Measurements from ENCODE around the gene TMEM14B. TPM values are rescaled to one million over a fixed set of nuclear protein-coding genes. Genes with fewer than 3 reads are reported as not detected.
A peak's percentile ranks its signal among the peaks of the same experiment; 100 is the strongest.

Gene TMEM14B
- total and polyA plus RNA-seq, 4 donors, result 30.7 to 115 (median 70.3) TPM

- Histone ChIP-seq H3K4me3 (ENCODE audit: low read depth in 1 of 3, low read length in 3 of 3) (no peak overlapping the region), H3K4me1 (ENCODE audit: control insufficient read depth in 4 of 4, insufficient read depth in 4 of 4, low read length in 3 of 4) (no peaks in the 10 kb centered on the region), H3K9me3 (ENCODE audit: control insufficient read depth in 4 of 4, low read length in 3 of 4) (no peaks in the 10 kb centered on the region), H3K27ac (ENCODE audit: low read depth in 1 of 2, low read length in 2 of 2) (no peak overlapping the region), H3K9ac (ENCODE audit: low read depth in 1 of 2, low read length in 2 of 2) (no peak overlapping the region), H3K36me3 (ENCODE audit: control insufficient read depth in 4 of 4, insufficient read depth in 3 of 4, low read depth in 1 of 4, low read length in 3 of 4) (no peaks in the 10 kb centered on the region), H3K27me3 (ENCODE audit: control insufficient read depth in 4 of 4, insufficient read depth in 4 of 4, low read length in 3 of 4) (no peaks in the 10 kb centered on the region)
- WGBS, result 62% methylated on average over 3 of the region's 3 CpGs
- DNase-seq (ENCODE audit: low spot score), result no peak
- no peak for TF ChIP-seq ZBTB33 (IDR thresholded peaks at IDR 0.05)
- peak in 1 of 2 donors; percentile 77 for TF ChIP-seq JUND (IDR thresholded peaks at IDR 0.05)
- peak; percentile 40 for TF ChIP-seq ATF3 (IDR thresholded peaks at IDR 0.05)
Measured at GRCh38 chr6:10800810-10801209, 53.2 kb downstream of the TMEM14B start.

GRCh38 chr6:10801224-10801848 lies 53.7 kb downstream of the TMEM14B start:
- Histone ChIP-seq H3K4me1 (ENCODE audit: control insufficient read depth in 4 of 4, insufficient read depth in 4 of 4, low read length in 3 of 4) (no peaks in the 10 kb centered on the region), H3K36me3 (ENCODE audit: control insufficient read depth in 4 of 4, insufficient read depth in 3 of 4, low read depth in 1 of 4, low read length in 3 of 4) (no peaks in the 10 kb centered on the region), H3K27ac (ENCODE audit: low read depth in 1 of 2, low read length in 2 of 2) (no peak overlapping the region), H3K9me3 (ENCODE audit: control insufficient read depth in 4 of 4, low read length in 3 of 4) (no peaks in the 10 kb centered on the region), H3K4me3 (ENCODE audit: low read depth in 1 of 3, low read length in 3 of 3) (no peak overlapping the region), H3K9ac (ENCODE audit: low read depth in 1 of 2, low read length in 2 of 2) (no peak overlapping the region), H3K27me3 (ENCODE audit: control insufficient read depth in 4 of 4, insufficient read depth in 4 of 4, low read length in 3 of 4) (no peaks in the 10 kb centered on the region)
- DNase-seq (ENCODE audit: low spot score), result peak; percentile 72
- WGBS, result 34% methylated on average over 2 of the region's 2 CpGs
- TF ChIP-seq FOXA1 (IDR thresholded peaks at IDR 0.05), result no peak
- no peak for TF ChIP-seq JUND (IDR thresholded peaks at IDR 0.05)
- no peak for TF ChIP-seq FOXA2 (IDR thresholded peaks at IDR 0.05)
- TF ChIP-seq RAD21 (IDR thresholded peaks at IDR 0.05), result peak; percentile 92 to 93
- TF ChIP-seq ZBTB33 (IDR thresholded peaks at IDR 0.05), result no peak
- peak; percentile 97 for TF ChIP-seq CTCF (IDR thresholded peaks at IDR 0.05; ENCODE audit: low read depth, low read length, missing input control)

Small RNA genes lying within 50 kb of the gene (small RNA-seq; reads per million reads assigned to genes)
- not detected for gene RNA5SP203

Other genes with a start within 250 kb of the TMEM14B start
- 10 to 100 TPM in 1 of 2 donors, 1 to 10 TPM in 1; 2.8 to 16.7 TPM for gene GCNT2, start 226.5 kb upstream of the TMEM14B start, total RNA-seq
- gene GCNT2, start 226.5 kb upstream of the TMEM14B start, polyA plus RNA-seq, result 1 to 10 TPM; 4.1 to 4.3 TPM
- under 1 TPM in 1 of 2 donors, not detected in 1; 0.50 TPM for gene C6orf52, start 53.2 kb upstream of the TMEM14B start, total RNA-seq
- gene C6orf52, start 53.2 kb upstream of the TMEM14B start, polyA plus RNA-seq, result under 1 TPM; 0.33 to 0.71 TPM
- gene PAK1IP1, start 52.8 kb upstream of the TMEM14B start, total RNA-seq, result 1 to 10 TPM; 6.0 to 8.5 TPM
- 10 to 100 TPM in 1 of 2 donors, 1 to 10 TPM in 1; 6.9 to 10.8 TPM for gene PAK1IP1, start 52.8 kb upstream of the TMEM14B start, polyA plus RNA-seq
- 100 to 1,000 TPM in 1 of 2 donors, 10 to 100 TPM in 1; 36.8 to 239 TPM for gene TMEM14C, start 24.7 kb upstream of the TMEM14B start, total RNA-seq
- 100 to 1,000 TPM in 1 of 2 donors, 10 to 100 TPM in 1; 75.4 to 114 TPM for gene TMEM14C, start 24.7 kb upstream of the TMEM14B start, polyA plus RNA-seq
- under 1 TPM; 0.09 to 0.17 TPM for gene MAK, start 90.7 kb downstream of the TMEM14B start, total RNA-seq
- under 1 TPM; 0.02 to 0.26 TPM for gene MAK, start 90.7 kb downstream of the TMEM14B start, polyA plus RNA-seq
- not detected for gene GCM2, start 134.2 kb downstream of the TMEM14B start, total RNA-seq
- gene GCM2, start 134.2 kb downstream of the TMEM14B start, polyA plus RNA-seq, result not detected
- under 1 TPM; 0.28 to 0.33 TPM for gene SYCP2L, start 139.2 kb downstream of the TMEM14B start, total RNA-seq
- not detected for gene SYCP2L, start 139.2 kb downstream of the TMEM14B start, polyA plus RNA-seq